ENCODE results near the gene DDX10. TPM values are rescaled to one million over a fixed set of nuclear protein-coding genes. Genes with fewer than 3 reads are reported as not detected.

The DDX10 gene
- total RNA-seq (2022; extraction: Qiagen RNA extraction) = 29.2 to 38.6 TPM (median 32.8 TPM) in 5 replicates

DNA sequence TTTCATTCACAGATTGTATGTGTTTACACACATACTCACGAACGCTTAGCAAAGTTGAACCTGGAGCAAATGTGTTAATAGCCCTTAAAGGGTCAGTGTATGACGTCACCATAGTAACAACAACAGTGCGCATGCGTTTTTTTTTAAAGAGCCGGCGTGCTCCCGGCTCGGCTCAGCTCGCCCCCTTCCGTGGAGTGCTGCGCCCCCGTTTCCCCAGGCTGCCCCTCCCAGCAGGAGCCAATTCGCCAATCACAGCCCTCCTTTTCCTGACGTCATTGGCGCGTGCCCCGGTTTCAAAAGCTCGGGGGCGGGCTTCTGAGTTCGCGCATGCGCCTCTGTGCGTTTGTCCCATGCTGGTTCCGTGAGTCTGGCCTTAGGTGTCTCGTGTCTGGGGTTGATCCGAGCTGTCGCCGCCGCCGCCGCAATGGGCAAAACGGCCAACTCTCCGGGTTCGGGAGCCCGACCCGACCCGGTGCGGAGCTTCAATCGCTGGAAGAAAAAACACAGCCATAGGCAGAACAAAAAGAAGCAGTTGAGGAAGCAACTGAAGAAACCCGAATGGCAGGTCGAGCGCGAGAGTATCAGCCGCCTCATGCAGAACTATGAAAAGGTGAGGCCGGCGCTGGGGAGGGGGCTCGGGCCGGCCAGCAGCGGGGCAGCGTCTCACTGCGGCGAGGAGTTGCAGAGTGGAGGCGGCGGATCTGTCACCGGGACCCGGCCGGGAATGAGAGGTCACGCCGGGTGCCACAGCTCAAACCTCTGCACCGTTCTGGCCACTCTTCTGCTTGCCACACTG, at the start of gene DDX10:
Gene DDX10, plus strand, starts transcription at position 340 of the 796 bp plus-strand sequence. Its CDS starts 85 bp downstream, at position 425.

Other genes with a start within 250 kb of the DDX10 start
- gene C11orf65, start 197.5 kb upstream of the DDX10 start, total RNA-seq (2022; extraction: Qiagen RNA extraction) = 0.19 to 0.50 TPM (median 0.22 TPM) in 4 of 5 replicates, not detected in the other
- 7.8 to 12.6 TPM (median 10.0 TPM) in 5 replicates for gene POGLUT3, start 166.7 kb upstream of the DDX10 start, total RNA-seq (2022; extraction: Qiagen RNA extraction)
- 0.03 to 0.06 TPM (median 0.05 TPM) in 5 replicates for gene EXPH5, start 71.3 kb upstream of the DDX10 start, total RNA-seq (2022; extraction: Qiagen RNA extraction)